HepG2 (cell line): Measurements from ENCODE around the gene CEBPE. TPM values are rescaled to one million over a fixed set of nuclear protein-coding genes. Genes with fewer than 3 reads are reported as not detected.
A peak's percentile ranks its signal among the peaks of the same experiment; 100 is the strongest.

Experiments
- ATAC-seq: fragments of 200-7000 bp; cut with Tn5 transposase; 3 replicates; pipeline ENCODE4 v1.9.1; 2020; ENCODE audit warnings: mild to moderate bottlenecking, moderate library complexity
- BruUV-seq: library from RNA; stranded (reverse); fragments of 400-500 nt; replicated peaks from 2 replicates; lab custom pipeline; 2021; lab: Mats Ljungman, UMichigan
- CTCF ChIA-PET: fragments of 300-600 bp; formaldehyde crosslinking; extraction: SDS; loops from one replicate; lab custom pipeline; 2021; ENCODE audit warnings: low total read pairs, inconsistent platforms, low intra/inter-chr PET ratio; lab: Yijun Ruan, JAX
- POLR2A ChIA-PET: fragments of 350-600 bp; sonication (Branson Sonifier 250); formaldehyde crosslinking; loops from one replicate; lab custom pipeline; 2020; ENCODE audit warnings: antibody characterized with exemption, inconsistent platforms; lab: Yijun Ruan, JAX
- DNase-seq: peaks from one replicate; pipeline ENCODE4 v3.0.0-alpha.2; 2015; ENCODE audit warnings: low spot score
- FAIRE-seq: peaks from 3 replicates; lab custom pipeline; 2011; peaks lifted over from hg19 to GRCh38; lab: Jason Lieb, UNC
- H2AFZ ChIP-seq: one replicate; pipeline ENCODE4 v1.6.1; 2011; ENCODE audit warnings: low read length, inconsistent platforms
- H3K27ac ChIP-seq: fragments of 300-600 bp; 3 replicates; pipeline ENCODE4 v1.8.0; 2011; ENCODE audit warnings: mixed run types, mild to moderate bottlenecking, mixed read lengths, low read length, inconsistent platforms; ENCODE audit not compliant: insufficient read depth; ENCODE audit errors: extremely low read length
- H3K27me3 ChIP-seq, 2 experiments: fragments of 200-600 bp in 1 of 2; 2 replicates in 1 of 2; 3 replicates in 1 of 2; pipeline versions ENCODE4 v1.6.0 to v1.8.0; 2011; ENCODE audit warnings: low read length in 2 of 2, mild to moderate bottlenecking in 2 of 2, moderate library complexity in 2 of 2, inconsistent platforms in 1 of 2; ENCODE audit not compliant: insufficient read depth in 2 of 2, control insufficient read depth in 1 of 2
- H3K36me3 ChIP-seq, 2 experiments: fragments of 200-600 bp in 1 of 2; replicated peaks in 1 of 2; 2 replicates in 1 of 2; 3 replicates in 1 of 2; pipeline versions ENCODE4 v1.5.1 to v1.8.0; 2011; ENCODE audit warnings: low read length in 2 of 2, inconsistent platforms in 1 of 2; ENCODE audit not compliant: insufficient read depth in 2 of 2, control insufficient read depth in 1 of 2
- H3K4me1 ChIP-seq: 2 replicates; pipeline ENCODE4 v1.5.1; 2012; ENCODE audit warnings: low read length, inconsistent platforms; ENCODE audit not compliant: insufficient read depth
- H3K4me2 ChIP-seq: 2 replicates; pipeline ENCODE4 v1.6.0; 2011; ENCODE audit warnings: low read depth, low read length, inconsistent platforms
- H3K4me3 ChIP-seq, 3 experiments: fragments of 200-600 bp in 1 of 3; sonication (generic), shearing (Covaris generic) in 1 of 3; replicated peaks in 1 of 3; 2 replicates each; pipeline ENCODE4 v1.5.1; 2011 to 2016; ENCODE audit warnings: low read length in 3 of 3, inconsistent platforms in 2 of 3, low read depth in 2 of 3, mild to moderate bottlenecking in 2 of 3, control low read depth in 1 of 3, mixed read lengths in 1 of 3; ENCODE audit not compliant: insufficient read depth in 1 of 3
- H3K79me2 ChIP-seq: one replicate; pipeline ENCODE4 v1.6.1; 2011; ENCODE audit warnings: low read length, inconsistent platforms; ENCODE audit not compliant: insufficient read depth
- H3K9ac ChIP-seq: 2 replicates; pipeline ENCODE4 v1.6.0; 2011; ENCODE audit warnings: mild to moderate bottlenecking, low read depth, low read length, inconsistent platforms; ENCODE audit not compliant: insufficient read depth
- H3K9me3 ChIP-seq: 2 replicates; pipeline ENCODE4 v1.5.1; 2012; ENCODE audit warnings: mild to moderate bottlenecking, low read length
- H4K20me1 ChIP-seq: 2 replicates; pipeline ENCODE4 v1.6.0; 2011; ENCODE audit warnings: inconsistent platforms, mild to moderate bottlenecking, low read length, moderate library complexity; ENCODE audit not compliant: insufficient read depth
- NPAS2 ChIP-seq: sonication (generic); formaldehyde crosslinking; IDR thresholded peaks from 2 replicates; pipeline ENCODE4 v1.8.0; 2022; ENCODE audit warnings: mild to moderate bottlenecking, missing genetic modification reagents, borderline replicate concordance
- TIGD3 ChIP-seq: sonication (generic); formaldehyde crosslinking; IDR thresholded peaks from 2 replicates; pipeline ENCODE4 v1.5.1; 2020; ENCODE audit warnings: mild to moderate bottlenecking, missing genetic modification reagents, borderline replicate concordance
- TOPORS ChIP-seq: sonication (generic); formaldehyde crosslinking; IDR thresholded peaks from 2 replicates; pipeline ENCODE4 v1.8.0; 2023; ENCODE audit warnings: mild to moderate bottlenecking, missing genetic modification reagents
- ZNF496 ChIP-seq: sonication (generic); formaldehyde crosslinking; IDR thresholded peaks from 2 replicates; pipeline ENCODE4 v1.8.1; 2023; ENCODE audit warnings: mild to moderate bottlenecking, moderate library complexity, missing genetic modification reagents; ENCODE audit not compliant: insufficient replicate concordance
- ZNF704 ChIP-seq: sonication (generic); formaldehyde crosslinking; IDR thresholded peaks from 2 replicates; pipeline ENCODE4 v1.8.1; 2023; ENCODE audit warnings: mild to moderate bottlenecking, inconsistent platforms, moderate library complexity, missing genetic modification reagents, borderline replicate concordance
- WGBS: methylation state at CpG from one replicate; pipeline ENCODE4 v1.1.6; 2017; ENCODE audit warnings: low lambda C conversion rate; 5-methylcytosine and 5-hydroxymethylcytosine counted together
- in situ Hi-C: cut with HindIII; loops from 2 replicates; pipeline ENCODE4 v1.10.0; 2017; ENCODE audit warnings: low pct_unique_long_range_greater_than_20kb; ENCODE audit not compliant: extremely low pct_ligation_motif_present
- intact Hi-C: fragments of 100-400 bp; cut with micrococcal nuclease; formaldehyde crosslinking; loops from one replicate; pipeline ENCODE4 v1.10.0; 2022; ENCODE audit not compliant: unreplicated experiment
- polyA plus RNA-seq, 8 experiments: library from polyadenylated mRNA; depleted of rRNA in 3 of 8; stranded (reverse) in 7 of 8; unstranded in 1 of 8; fragments of >200 nt; fragmentation: Illumina TruSeq in 4 of 8; extraction: Trizol in 4 of 8; gene quantifications; 2 replicates each; pipeline versions ENCODE4 v1.2.1 to v1.2.3, GENCODE V29; 2011 to 2016; ENCODE audit warnings: low read depth in 4 of 8, missing spikeins in 1 of 8, mixed read lengths in 1 of 8; ENCODE audit not compliant: insufficient read depth in 1 of 8
- total RNA-seq, 5 experiments: library from RNA; depleted of rRNA; stranded (reverse); fragments of >200 nt; fragmentation: Illumina TruSeq; extraction: Trizol; gene quantifications; 2 replicates each; pipeline ENCODE4 v1.2.3, GENCODE V29; 2016; ENCODE audit warnings: low read depth in 1 of 5

The CEBPE gene
- total and polyA plus RNA-seq, 2 of the 13 experiments (the other 11 are each of a cell fraction or from before 2014, with no cell fraction given), result 0.09 to 0.11 TPM

DNA sequence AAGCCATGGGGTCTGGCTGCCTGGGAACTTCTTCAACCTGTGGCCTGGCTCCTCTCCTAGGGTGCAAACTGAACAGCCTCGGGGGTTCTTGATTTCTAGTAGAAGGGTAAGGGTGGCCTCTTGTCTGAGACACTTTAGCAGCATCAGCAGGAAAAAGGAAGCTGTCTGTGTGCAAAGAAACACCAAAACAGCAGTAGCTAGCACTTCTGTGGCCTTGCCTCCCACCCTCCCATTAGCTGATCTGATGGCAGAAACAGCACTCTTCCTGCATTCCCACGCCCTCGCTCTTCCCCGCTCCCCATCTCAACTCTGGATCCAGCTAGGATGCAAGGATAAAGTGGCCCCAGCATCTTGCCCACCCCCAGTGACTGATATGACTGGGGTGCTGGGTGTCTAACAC is 43.7 kb upstream of the CEBPE start (continued):
- TF ChIP-seq ZNF704 (CRISPR knock-in tag) (no peak), ZNF496 (CRISPR knock-in tag) (no peak), TOPORS (no peak)

DNA sequence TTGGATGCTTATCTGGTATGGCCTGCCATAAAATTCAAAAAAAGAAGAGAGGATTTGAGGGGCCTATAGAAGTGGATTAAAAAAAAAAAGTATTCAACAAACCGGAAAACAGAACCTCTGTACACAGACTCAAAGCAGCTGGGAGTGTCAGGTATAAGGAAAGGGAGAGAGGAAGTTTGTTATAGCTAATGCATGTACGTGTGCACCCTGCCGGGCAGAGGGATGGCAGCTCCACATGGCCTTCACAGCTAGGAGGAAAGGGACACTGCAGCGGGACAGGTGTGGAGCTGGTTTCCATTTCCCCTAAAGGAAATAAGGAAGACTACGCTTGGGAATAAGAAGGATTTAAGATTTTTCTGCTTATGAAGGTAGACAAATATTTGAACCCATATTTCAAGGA is 43.0 kb upstream of the CEBPE start:
- ChIA-PET CTCF (interaction anchor here (1.1 kb wide), 1 partner anchor 41 kb away, joined by 3 read pairs; no protein-coding TSS in a partner anchor), POLR2A (interaction anchor here (1.8 kb wide), 1 partner anchor 67 kb away, joined by 5 read pairs; the partner anchor contains the start of genes ACIN1 and C14orf119)
- Histone ChIP-seq H3K9ac (no peak overlapping the region), H3K4me1 (no peaks in the 10 kb centered on the region), H4K20me1 (no peaks in the 10 kb centered on the region), H3K9me3 (no peaks in the 10 kb centered on the region), H2AFZ (no peak overlapping the region), H3K79me2 (no peaks in the 10 kb centered on the region), H3K36me3 (no peaks in the 10 kb centered on the region), H3K27ac (no peak overlapping the region), H3K4me2 (no peak overlapping the region), H3K27me3 (peaks cover 2 to 35% of the 10 kb centered on the region in 2 experiments; a peak in 4 of 5 replicates), H3K4me3 (no peak overlapping the region)
- no peak for DNase-seq
- peak; percentile 38 for ATAC-seq
- intact Hi-C loops (no loop called here), in situ Hi-C loops (no loop called here)
- BruUV-seq, result no TSS peak
- TF ChIP-seq NPAS2 (CRISPR knock-in tag), result 0 out of 2 replicates have a peak, but pooled peaks have one; percentile 49
- TF ChIP-seq TIGD3 (CRISPR knock-in tag), result no peak
- FAIRE-seq, result no peak
- WGBS, result 27% methylated on average over 5 of the region's 5 CpGs
